Activated naive CD4-positive, alpha-beta T cell treated with anti-CD3 and anti-CD28 coated beads, Interleukin-2, amount 10 ng/mL, durations not matched to agents 7 days and 5 days (primary cell): ENCODE results near the gene SMAD5.

Source experiments
- CTCF ChIA-PET: fragments of 350-600 bp; sonication (Branson Sonifier 250); formaldehyde crosslinking; loops from one replicate; lab custom pipeline; 2021; ENCODE audit warnings: antibody characterized with exemption; lab: Charles Lee
- DNase-seq: peaks from one replicate; pipeline ENCODE4 v3.0.0-alpha.2; 2020
- H3K27ac Mint-ChIP-seq: one replicate; pipeline ENCODE4 v1.8.0; 2021; ENCODE audit warnings: mild to moderate bottlenecking, moderate library complexity, mixed read lengths
- H3K27me3 Mint-ChIP-seq: one replicate; pipeline ENCODE4 v1.8.0; 2021; ENCODE audit warnings: mild to moderate bottlenecking, mixed read lengths
- H3K36me3 Mint-ChIP-seq: one replicate; pipeline ENCODE4 v1.8.0; 2021; ENCODE audit warnings: mixed read lengths
- H3K4me1 Mint-ChIP-seq: one replicate; pipeline ENCODE4 v1.8.0; 2021; ENCODE audit warnings: mixed read lengths
- H3K4me3 Mint-ChIP-seq: one replicate; pipeline ENCODE4 v1.8.0; 2021; ENCODE audit warnings: mild to moderate bottlenecking, moderate library complexity, mixed read lengths
- H3K9me3 Mint-ChIP-seq: one replicate; pipeline ENCODE4 v1.8.0; 2021; ENCODE audit warnings: mixed read lengths

Gene SMAD5

DNA sequence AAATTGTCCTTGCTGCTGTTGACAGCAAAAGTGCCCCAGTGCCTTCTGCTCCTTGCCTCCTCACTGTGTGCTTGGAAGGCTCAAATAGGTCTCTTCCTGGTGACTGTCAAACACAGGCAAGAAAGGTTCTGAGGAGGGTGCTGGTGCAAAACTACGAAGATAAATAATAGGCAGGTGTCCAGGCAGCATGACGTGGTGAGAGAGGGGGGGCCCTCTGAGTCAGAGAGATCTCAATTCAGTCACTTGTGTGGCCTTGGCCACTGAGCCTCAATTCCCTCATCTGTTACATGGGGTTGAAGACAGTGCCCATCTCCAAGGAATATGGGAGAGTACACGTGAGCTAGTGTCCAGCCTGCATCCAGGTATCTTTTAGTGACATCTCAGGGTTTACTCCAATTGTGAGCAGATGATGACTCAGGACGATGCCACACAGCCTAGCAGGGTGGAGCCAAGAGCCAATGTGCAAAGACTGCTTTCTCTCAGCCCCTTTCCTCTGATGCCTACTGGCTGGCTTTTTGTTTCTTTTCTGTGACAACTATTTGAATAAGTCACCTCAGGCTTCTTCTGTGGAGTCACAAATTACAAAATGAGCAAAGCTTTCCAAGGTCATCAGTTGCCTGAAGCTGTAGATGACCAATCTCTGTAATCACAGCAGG, 90.1 kb downstream of the SMAD5 start:
- Mint-ChIP-seq H3K27me3 (no peaks in the 10 kb centered on the region), H3K36me3 (no peaks in the 10 kb centered on the region), H3K4me1 (no peaks in the 10 kb centered on the region), H3K9me3 (peaks cover 13% of the 10 kb centered on the region), H3K27ac (no peak overlapping the region), H3K4me3 (no peak overlapping the region)
- CTCF ChIA-PET: interaction anchor here (0.6 kb wide), 1 partner anchor 10 kb away, joined by 4 read pairs; no protein-coding TSS in a partner anchor
- DNase-seq: no peak

DNA sequence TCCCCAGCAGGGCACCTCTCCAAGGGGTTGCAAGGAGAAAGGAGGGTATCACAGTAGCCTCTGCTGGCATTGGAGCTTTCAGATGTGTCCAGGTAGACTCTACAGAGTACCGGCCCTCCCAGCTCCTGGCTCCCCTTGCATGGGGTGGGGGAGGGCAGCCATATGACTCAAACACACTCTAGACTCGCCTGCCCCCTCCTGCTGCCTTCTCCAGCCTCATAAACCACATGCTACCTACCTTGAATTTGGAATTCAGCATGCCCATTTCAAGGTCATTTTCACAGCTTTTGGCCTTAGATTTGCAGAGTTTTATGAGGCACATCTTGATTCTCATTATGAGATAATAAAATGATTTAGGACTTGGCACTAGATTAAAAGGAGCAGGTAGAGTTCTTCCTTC, 93.2 kb downstream of the SMAD5 start:
- CTCF ChIA-PET: no interaction called here
- DNase-seq: no peak
- no peaks in the 10 kb centered on the region for H3K36me3 Mint-ChIP-seq
- H3K4me3 Mint-ChIP-seq: no peak overlapping the region
- no peaks in the 10 kb centered on the region for H3K4me1 Mint-ChIP-seq
- H3K27ac Mint-ChIP-seq: no peak overlapping the region
- H3K9me3 Mint-ChIP-seq: peaks cover 6% of the 10 kb centered on the region
- no peaks in the 10 kb centered on the region for H3K27me3 Mint-ChIP-seq

DNA sequence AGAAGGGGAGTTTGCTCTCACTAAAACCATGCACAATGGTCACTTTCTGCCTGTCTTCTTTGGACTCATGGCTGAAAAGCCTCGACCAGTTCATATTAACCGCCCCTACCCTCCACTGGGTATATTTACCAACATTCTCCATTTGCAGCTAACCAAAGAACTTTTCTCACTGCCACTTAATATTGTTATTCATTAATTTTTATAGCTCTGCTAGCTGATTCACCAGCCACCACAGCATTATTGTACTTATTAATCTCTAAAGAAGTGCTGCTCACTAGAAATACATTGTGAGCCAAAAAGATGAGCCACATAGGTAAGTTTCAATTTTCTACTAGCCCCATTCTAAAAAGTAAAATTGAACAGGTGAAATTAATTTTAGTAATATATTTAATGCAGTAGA, 93.8 kb downstream of the SMAD5 start:
- CTCF ChIA-PET: no interaction called here
- H3K4me3 Mint-ChIP-seq: no peak overlapping the region

DNA sequence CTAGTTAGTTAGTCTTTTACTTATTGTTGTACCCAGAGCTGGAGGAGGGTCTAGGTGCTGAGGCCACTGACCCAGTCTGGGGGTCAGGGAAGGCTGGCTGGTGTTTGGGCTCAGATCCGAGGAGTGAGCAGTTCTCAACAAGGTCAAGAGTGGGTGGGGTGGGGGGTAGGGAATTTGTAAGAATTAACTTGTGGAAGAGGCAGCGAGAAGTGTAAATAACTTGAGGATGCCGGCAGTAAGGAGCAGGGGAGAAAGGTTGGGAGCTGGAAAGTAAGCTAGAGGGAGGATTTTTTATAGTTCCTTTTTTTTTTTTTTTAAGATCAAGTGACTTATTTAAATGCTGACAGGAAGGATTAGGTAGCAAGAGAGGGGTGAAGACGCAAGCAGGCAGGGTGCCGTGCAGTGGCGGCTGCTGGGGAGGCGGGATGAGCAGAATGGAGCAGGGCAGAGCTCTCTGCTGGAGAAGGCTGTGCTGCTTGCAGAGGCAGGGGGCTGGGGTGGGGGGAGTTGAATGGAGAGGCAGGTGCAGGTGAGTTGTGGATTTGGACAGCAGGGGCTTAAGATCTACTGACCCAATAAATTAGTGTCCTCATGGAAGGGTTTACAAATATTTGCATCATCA, 95.6 kb downstream of the SMAD5 start:
- H3K27ac Mint-ChIP-seq: no peak overlapping the region
- H3K36me3 Mint-ChIP-seq: no peaks in the 10 kb centered on the region
- H3K4me1 Mint-ChIP-seq: no peaks in the 10 kb centered on the region
- H3K4me3 Mint-ChIP-seq: no peak overlapping the region
- no peaks in the 10 kb centered on the region for H3K27me3 Mint-ChIP-seq
- no peak for DNase-seq
- CTCF ChIA-PET: interaction anchor here (0.6 kb wide), 1 partner anchor 592 kb away, joined by 3 read pairs; no protein-coding TSS in a partner anchor
- no peaks in the 10 kb centered on the region for H3K9me3 Mint-ChIP-seq

More for the DNA sequence above, 93.8 kb downstream of the SMAD5 start:
- no peak for DNase-seq
- no peaks in the 10 kb centered on the region for H3K36me3 Mint-ChIP-seq
- H3K4me1 Mint-ChIP-seq: no peaks in the 10 kb centered on the region
- no peaks in the 10 kb centered on the region for H3K27me3 Mint-ChIP-seq
- H3K27ac Mint-ChIP-seq: no peak overlapping the region
- H3K9me3 Mint-ChIP-seq: peaks cover 1% of the 10 kb centered on the region

DNA sequence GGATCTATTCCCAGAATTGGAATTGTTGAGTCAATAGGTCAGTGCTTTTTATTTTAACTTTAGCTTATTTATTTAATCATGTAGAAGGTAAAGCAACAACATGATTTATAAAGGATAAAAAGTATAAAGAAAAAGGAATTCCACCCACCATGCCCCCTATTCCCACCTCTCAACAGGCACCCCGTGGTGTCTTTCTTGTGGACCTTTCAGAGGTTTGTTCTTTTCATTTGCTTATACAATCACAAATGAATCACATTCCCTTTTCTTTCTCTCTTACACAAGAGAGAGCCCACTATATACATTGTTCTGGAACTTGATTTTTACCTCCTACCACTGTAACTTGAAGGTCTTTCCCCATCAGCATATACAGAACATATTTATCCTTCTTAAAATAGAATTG, 97.5 kb downstream of the SMAD5 start:
- no peaks in the 10 kb centered on the region for H3K9me3 Mint-ChIP-seq
- no peak overlapping the region for H3K4me3 Mint-ChIP-seq

DNA sequence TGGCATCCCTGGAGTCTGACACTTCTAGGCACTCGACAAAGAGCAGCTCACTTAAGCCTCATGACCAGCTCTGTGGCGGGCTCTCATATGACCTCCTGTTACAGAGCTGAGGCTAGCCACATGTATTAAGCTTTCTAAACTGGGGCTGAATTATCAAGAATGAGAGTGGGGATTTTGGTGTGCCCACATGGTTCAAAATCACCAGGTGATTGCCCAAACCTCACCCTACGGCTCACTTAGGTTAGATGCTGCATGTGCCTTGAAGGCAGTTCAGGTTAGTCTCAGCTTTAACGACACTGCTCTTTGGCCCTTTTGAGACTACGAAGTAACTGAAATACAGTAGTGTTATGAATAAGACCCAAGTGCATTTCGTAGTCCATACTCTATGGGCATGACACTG, 99.7 kb downstream of the SMAD5 start:
- Mint-ChIP-seq H3K9me3 (no peaks in the 10 kb centered on the region), H3K27ac (no peak overlapping the region), H3K36me3 (no peaks in the 10 kb centered on the region), H3K27me3 (no peaks in the 10 kb centered on the region), H3K4me1 (no peaks in the 10 kb centered on the region), H3K4me3 (no peak overlapping the region)
- CTCF ChIA-PET: no interaction called here
- no peak for DNase-seq

More for the DNA sequence above, 97.5 kb downstream of the SMAD5 start:
- no peaks in the 10 kb centered on the region for H3K27me3 Mint-ChIP-seq
- H3K27ac Mint-ChIP-seq: no peak overlapping the region
- no peaks in the 10 kb centered on the region for H3K36me3 Mint-ChIP-seq
- no peaks in the 10 kb centered on the region for H3K4me1 Mint-ChIP-seq
- DNase-seq: no peak
- CTCF ChIA-PET: no interaction called here
